ENCODE results near the gene SDK1.
A peak's percentile ranks its signal among the peaks of the same experiment; 100 is the strongest.

SDK1 gene

DNA sequence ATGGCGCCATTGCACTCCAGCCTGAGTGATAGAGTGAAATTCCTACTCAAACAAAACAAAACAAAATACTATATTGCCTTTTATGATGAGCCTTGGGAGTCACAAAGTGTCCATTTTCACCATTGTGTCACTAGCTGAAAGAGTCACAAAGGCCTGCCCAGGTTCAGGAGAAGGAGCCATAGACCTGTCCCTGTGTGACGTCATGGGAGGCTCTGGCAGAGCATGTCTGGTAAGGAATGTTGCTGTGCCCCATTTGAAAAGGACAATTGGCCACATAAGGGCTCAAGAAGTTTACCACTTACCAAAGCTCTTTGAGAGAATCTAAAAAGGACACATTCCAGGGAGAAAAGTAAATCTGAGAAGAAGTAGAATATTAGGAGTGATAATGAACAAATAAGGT, 367.7 kb downstream of the SDK1 start:
- TF ChIP-seq CTCF (IDR thresholded peaks at IDR 0.05), result no peak
- Histone ChIP-seq H3K27ac (no peak overlapping the region), H3K36me3 (no peaks in the 10 kb centered on the region), H3K9me3 (no peaks in the 10 kb centered on the region), H3K4me1 (ENCODE audit: control insufficient read depth in 1 of 2, insufficient read depth in 1 of 2, low read depth in 1 of 2, low read length in 1 of 2) (peaks cover 21 to 46% of the 10 kb centered on the region in 2 experiments), H3K4me3 (ENCODE audit: low read depth in 1 of 2, low read length in 1 of 2) (no peak overlapping the region), H3K27me3 (no peaks in the 10 kb centered on the region)

DNA sequence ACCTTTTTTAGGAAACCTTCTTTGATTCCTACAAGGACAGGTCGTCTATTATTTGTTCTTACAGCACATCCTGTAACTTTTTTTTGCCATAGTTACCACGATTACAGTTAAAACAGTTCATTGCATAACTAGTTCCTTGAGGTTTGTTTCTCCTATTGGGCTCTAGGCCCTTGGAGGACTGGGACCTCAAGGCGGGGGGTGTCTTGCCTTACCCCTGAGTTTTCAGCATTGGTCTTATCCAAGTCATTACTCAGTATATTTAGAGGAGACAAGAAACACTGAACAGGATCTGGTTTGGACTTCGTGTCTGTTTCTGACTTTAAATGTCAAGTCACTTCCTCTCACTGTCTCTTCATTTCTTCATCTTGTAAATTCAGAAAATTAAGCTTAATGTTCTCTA, 369.8 kb downstream of the SDK1 start:
- Histone ChIP-seq H3K4me1 (ENCODE audit: control insufficient read depth in 1 of 2, insufficient read depth in 1 of 2, low read depth in 1 of 2, low read length in 1 of 2) (peaks cover 21 to 41% of the 10 kb centered on the region in 2 experiments), H3K27me3 (no peaks in the 10 kb centered on the region), H3K9me3 (no peaks in the 10 kb centered on the region), H3K27ac (peak overlapping the region; percentile 55), H3K4me3 (ENCODE audit: low read depth in 1 of 2, low read length in 1 of 2) (no peak overlapping the region), H3K36me3 (no peaks in the 10 kb centered on the region)
- no peak for TF ChIP-seq CTCF (IDR thresholded peaks at IDR 0.05)

DNA sequence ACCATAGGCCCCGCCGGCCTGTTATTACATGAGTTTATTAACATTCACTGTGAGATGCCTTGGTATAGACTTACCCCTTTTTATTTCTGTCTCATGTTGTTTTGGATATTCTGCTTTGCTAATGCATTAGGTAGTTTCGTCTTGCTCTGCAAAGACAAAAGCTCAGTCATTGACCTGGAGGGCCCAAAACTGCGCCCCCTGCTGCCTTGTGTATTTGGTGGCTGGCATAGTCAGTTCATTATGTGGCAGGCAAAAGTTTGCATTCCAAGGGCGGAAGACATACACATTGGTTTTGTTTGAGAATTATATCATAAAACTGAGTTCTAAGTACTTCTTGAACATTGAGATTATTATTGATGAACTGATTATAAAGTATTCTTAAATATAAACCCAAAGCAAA, 372.5 kb downstream of the SDK1 start:
- Histone ChIP-seq H3K4me3 (ENCODE audit: low read depth in 1 of 2, low read length in 1 of 2) (no peak overlapping the region), H3K4me1 (ENCODE audit: control insufficient read depth in 1 of 2, insufficient read depth in 1 of 2, low read depth in 1 of 2, low read length in 1 of 2) (peaks cover 21 to 41% of the 10 kb centered on the region in 2 experiments), H3K27ac (no peak overlapping the region), H3K27me3 (no peaks in the 10 kb centered on the region), H3K9me3 (no peaks in the 10 kb centered on the region), H3K36me3 (no peaks in the 10 kb centered on the region)
- TF ChIP-seq CTCF (IDR thresholded peaks at IDR 0.05), result no peak

GRCh38 chr7:3678314-3678810, 377.3 kb downstream of the SDK1 start:
- no peaks in the 10 kb centered on the region for H3K9me3 ChIP-seq
- TF ChIP-seq CTCF (IDR thresholded peaks at IDR 0.05), result no peak
- H3K4me1 ChIP-seq (ENCODE audit: control insufficient read depth in 1 of 2, insufficient read depth in 1 of 2, low read depth in 1 of 2, low read length in 1 of 2), result peaks cover 0 to 5% of the 10 kb centered on the region in 2 experiments
- H3K4me3 ChIP-seq (ENCODE audit: low read depth in 1 of 2, low read length in 1 of 2), result no peak overlapping the region
- H3K27me3 ChIP-seq, result no peaks in the 10 kb centered on the region
- H3K27ac ChIP-seq, result no peak overlapping the region
- H3K36me3 ChIP-seq, result no peaks in the 10 kb centered on the region

DNA sequence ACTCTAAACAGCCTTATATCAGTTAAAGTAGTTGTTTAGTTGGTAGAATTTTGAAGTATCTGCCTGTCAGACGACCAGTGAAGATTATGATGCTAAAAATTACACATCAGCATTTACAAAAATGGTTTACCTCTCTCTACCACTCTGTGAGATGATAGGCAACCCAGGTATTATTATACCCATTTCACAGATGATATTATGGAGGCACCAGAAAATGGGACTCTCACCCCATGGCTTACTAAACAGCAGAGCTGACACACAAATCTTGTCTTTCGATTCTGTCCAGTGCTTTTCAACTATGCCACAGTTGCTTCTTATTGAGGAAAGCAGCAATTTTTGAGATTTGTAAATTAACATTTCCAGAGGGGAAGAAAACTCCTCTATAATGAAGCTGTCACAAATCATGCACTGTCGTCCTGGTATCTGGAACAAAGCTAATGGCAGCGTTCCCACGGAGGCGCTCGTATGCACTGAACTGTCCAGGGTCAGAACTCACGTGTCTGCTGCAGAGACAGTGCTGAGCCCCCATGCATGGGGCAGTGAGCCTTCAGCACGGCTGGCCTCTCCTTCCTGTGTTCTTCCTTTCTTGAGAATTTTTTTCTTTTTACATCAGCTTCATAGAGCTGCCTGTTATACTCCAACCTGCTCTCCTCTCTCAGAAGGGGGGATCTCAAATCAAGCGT, 381.1 kb downstream of the SDK1 start:
- TF ChIP-seq CTCF (IDR thresholded peaks at IDR 0.05), result no peak
- Histone ChIP-seq H3K4me1 (ENCODE audit: control insufficient read depth in 1 of 2, insufficient read depth in 1 of 2, low read depth in 1 of 2, low read length in 1 of 2) (peaks cover 0 to 3% of the 10 kb centered on the region in 2 experiments), H3K27ac (no peak overlapping the region), H3K36me3 (no peaks in the 10 kb centered on the region), H3K27me3 (no peaks in the 10 kb centered on the region), H3K4me3 (ENCODE audit: low read depth in 1 of 2, low read length in 1 of 2) (no peak overlapping the region), H3K9me3 (no peaks in the 10 kb centered on the region)
